ENCODE results near the gene PAIP2. TPM values are rescaled to one million over a fixed set of nuclear protein-coding genes. Genes with fewer than 3 reads are reported as not detected.

Gene PAIP2
- total RNA-seq, 1 donor from 2014 or later, result 71.5 TPM

DNA sequence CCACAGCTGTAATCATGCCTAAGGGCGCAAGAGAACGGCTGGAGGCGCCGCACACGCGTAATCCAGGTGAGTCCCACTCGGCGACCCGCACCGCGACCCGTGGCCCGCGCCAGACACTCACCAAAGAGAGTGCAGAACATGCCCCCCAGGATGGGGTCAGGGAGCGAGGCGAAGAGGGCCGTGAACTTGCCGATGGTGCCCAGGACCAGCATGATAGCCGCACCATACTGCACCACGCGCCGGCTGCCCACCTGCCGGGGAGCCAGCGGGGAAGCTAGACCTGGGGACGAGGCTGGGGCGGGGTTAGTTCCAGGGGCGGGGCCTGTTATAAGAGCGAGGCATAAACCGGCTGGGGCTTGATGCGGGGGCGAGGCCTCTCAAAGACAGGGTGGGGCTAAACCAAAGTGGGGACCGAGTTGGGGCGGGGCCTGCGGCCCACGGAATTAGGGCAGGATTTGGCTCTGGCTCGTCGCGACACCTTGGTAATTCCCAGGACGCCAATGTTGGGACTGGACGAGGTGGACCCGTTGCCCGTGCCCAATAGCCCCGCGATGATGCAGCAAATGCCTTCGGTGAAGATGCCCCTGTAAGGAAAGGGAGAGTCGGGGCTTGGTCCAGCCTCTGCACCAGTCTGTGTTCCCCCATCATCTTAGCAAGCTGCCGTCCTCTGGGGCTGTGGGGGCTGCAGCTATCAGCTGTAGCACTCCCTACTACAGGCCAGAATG, 36.6 kb downstream of the PAIP2 start:
- TF ChIP-seq, protein P1, sequence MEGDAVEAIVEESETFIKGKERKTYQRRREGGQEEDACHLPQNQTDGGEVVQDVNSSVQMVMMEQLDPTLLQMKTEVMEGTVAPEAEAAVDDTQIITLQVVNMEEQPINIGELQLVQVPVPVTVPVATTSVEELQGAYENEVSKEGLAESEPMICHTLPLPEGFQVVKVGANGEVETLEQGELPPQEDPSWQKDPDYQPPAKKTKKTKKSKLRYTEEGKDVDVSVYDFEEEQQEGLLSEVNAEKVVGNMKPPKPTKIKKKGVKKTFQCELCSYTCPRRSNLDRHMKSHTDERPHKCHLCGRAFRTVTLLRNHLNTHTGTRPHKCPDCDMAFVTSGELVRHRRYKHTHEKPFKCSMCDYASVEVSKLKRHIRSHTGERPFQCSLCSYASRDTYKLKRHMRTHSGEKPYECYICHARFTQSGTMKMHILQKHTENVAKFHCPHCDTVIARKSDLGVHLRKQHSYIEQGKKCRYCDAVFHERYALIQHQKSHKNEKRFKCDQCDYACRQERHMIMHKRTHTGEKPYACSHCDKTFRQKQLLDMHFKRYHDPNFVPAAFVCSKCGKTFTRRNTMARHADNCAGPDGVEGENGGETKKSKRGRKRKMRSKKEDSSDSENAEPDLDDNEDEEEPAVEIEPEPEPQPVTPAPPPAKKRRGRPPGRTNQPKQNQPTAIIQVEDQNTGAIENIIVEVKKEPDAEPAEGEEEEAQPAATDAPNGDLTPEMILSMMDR (IDR thresholded peaks at IDR 0.05; ENCODE audit: unreplicated experiment), result no peak

DNA sequence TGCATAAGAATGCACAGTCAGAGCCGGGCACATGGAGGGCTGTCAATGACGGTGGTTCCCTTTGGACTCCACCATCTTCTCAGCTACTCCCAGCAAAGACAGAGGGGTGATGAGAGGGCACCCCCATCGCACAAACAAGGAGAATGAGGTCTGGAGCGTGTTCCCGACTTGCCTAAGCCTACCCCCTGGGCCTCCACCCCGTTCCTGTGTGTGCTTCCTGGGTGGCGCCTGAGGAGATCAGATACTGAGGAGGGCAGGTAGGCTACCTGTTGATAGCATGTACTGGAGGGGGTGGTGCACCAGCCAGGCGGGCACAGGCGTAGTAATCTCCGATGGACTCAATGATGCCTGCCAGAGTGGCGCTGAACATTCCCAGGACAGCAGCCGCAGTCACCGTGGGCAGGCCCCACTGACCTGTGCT, 37.3 kb downstream of the PAIP2 start:
- Mint-ChIP-seq H3K4me3 (ENCODE audit: unreplicated experiment) (no peak overlapping the region), H3K9me3 (ENCODE audit: unreplicated experiment) (no peaks in the 10 kb centered on the region), H3K27me3 (ENCODE audit: unreplicated experiment) (peaks cover 8% of the 10 kb centered on the region), H3K4me1 (ENCODE audit: unreplicated experiment) (peaks cover 9% of the 10 kb centered on the region), H3K36me3 (ENCODE audit: low read depth, unreplicated experiment) (peaks cover 10% of the 10 kb centered on the region), H3K27ac (ENCODE audit: unreplicated experiment) (no peak overlapping the region)
- DNase-seq (ENCODE audit: low spot score), result no peak
- TF ChIP-seq, protein P1 (IDR thresholded peaks at IDR 0.05; ENCODE audit: unreplicated experiment), result no peak

More for the DNA sequence above, 36.6 kb downstream of the PAIP2 start:
- Mint-ChIP-seq H3K9me3 (ENCODE audit: unreplicated experiment) (no peaks in the 10 kb centered on the region), H3K4me3 (ENCODE audit: unreplicated experiment) (no peak overlapping the region), H3K27ac (ENCODE audit: unreplicated experiment) (no peak overlapping the region), H3K4me1 (ENCODE audit: unreplicated experiment) (peaks cover 12% of the 10 kb centered on the region), H3K27me3 (ENCODE audit: unreplicated experiment) (peaks cover 11% of the 10 kb centered on the region), H3K36me3 (ENCODE audit: low read depth, unreplicated experiment) (peaks cover 17% of the 10 kb centered on the region)
- no peak for DNase-seq (ENCODE audit: low spot score)

DNA sequence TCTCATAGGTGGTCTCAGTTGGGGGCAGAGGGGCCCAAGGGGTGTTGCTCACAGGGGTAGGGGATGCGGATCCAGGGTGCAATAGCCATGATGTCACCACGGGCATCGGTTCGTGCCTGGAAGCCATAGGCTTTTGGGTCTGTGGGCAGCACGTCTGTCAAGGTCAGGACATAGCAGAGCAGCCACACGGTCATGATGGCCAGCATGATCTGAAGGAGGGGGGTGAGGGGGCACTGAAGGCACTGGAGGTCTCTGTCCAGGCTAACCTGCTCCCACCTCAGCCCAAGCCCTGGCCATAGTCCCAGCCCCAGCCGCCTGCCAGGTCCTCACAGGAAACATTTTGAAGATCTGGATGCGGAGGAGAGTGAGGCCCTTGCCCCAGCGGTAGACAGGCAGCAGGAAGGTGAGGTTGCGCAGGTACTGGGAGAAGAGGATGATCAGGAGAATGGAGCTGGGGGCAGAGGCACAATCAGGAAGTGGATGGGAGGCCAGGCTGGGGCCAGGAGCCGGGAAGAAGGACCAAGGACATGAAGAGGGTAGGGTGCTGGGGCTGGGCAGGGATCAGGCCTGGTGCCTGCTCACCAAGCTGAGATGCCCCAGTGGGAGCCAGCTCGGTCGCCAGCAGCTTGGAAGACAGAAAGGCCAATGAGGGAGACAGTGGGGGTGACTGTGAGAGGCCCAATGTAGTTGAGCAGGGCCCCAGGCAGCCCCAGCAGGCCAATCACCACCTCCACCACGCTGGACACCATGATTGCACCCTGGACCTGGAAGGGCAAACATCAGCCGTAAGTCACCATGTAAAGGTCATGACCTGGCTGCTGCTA, 38.2 kb downstream of the PAIP2 start:
- Mint-ChIP-seq H3K4me1 (ENCODE audit: unreplicated experiment) (peaks cover 12% of the 10 kb centered on the region), H3K27ac (ENCODE audit: unreplicated experiment) (no peak overlapping the region), H3K4me3 (ENCODE audit: unreplicated experiment) (no peak overlapping the region), H3K36me3 (ENCODE audit: low read depth, unreplicated experiment) (peaks cover 9% of the 10 kb centered on the region), H3K27me3 (ENCODE audit: unreplicated experiment) (peaks cover 6% of the 10 kb centered on the region), H3K9me3 (ENCODE audit: unreplicated experiment) (no peaks in the 10 kb centered on the region)
- TF ChIP-seq, protein P1 (IDR thresholded peaks at IDR 0.05; ENCODE audit: unreplicated experiment), result no peak
- DNase-seq (ENCODE audit: low spot score), result no peak

DNA sequence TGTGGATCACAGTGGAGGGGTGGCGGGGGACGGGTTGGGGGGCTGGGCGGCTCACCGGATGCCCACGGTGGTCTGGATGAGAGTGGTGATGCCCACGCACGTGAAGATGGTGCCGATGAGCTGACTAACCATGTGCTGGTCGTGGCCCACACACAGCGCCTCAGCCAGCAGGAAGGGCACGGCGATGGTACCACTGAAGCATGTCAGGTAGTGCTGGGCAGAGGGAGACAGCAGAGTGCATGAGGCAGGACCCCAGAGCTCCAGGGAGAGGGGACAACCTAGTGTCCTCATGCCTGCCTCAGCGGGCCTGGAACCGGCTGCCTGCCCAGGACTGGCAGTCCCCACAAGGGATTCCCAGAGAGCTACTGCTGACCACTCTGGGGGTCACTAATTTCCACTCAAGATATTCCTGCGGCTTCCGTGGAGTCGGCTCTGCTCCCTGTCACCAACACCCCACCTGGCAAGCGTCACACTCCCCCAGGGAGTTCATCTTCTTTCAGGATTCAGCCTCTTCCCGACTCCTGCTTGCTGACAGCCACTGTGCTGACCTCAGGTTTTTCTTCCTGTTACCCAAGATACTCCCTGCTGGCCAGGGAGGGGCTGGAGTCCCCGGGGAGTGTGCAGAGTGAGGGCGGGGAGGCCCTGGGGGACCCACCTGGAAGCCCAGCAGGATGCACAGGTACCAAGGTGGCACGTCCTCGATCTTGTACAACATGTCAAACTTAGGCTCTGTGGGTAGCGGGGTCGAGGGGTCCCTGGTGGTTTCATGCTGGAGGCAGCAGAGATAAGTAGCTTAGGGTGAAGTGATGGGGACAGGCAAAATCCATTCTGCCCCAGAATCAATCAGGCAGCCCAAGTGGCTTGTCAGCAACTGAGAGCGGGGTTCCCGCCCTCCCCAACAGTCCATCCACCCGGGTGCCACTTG, 40.4 kb downstream of the PAIP2 start:
- TF ChIP-seq, protein P1 (IDR thresholded peaks at IDR 0.05; ENCODE audit: unreplicated experiment), result no peak
- H3K27me3 Mint-ChIP-seq (ENCODE audit: unreplicated experiment), result peaks cover 6% of the 10 kb centered on the region
- no peak overlapping the region for H3K27ac Mint-ChIP-seq (ENCODE audit: unreplicated experiment)
- no peak overlapping the region for H3K4me3 Mint-ChIP-seq (ENCODE audit: unreplicated experiment)
- no peaks in the 10 kb centered on the region for H3K9me3 Mint-ChIP-seq (ENCODE audit: unreplicated experiment)
- H3K36me3 Mint-ChIP-seq (ENCODE audit: low read depth, unreplicated experiment), result peaks cover 9% of the 10 kb centered on the region
- no peak for DNase-seq (ENCODE audit: low spot score)
- peaks cover 12% of the 10 kb centered on the region for H3K4me1 Mint-ChIP-seq (ENCODE audit: unreplicated experiment)

Data from endothelial cell (in vitro differentiated cells).